Activated naive CD4-positive, alpha-beta T cell treated with anti-CD3 and anti-CD28 coated beads, Interleukin-2, amount 50 U/mL, for 24 hours (primary cell): ENCODE measurements around the gene STK32B.
"Not testable (repeated sequence)": the region's sequence is repeated elsewhere in the genome, so short reads cannot be mapped to it uniquely, and the experiment has no call there.

ENCODE experiments used
- H3K27ac Mint-ChIP-seq: one replicate; pipeline ENCODE4 v1.8.0; 2021; ENCODE audit warnings: mild to moderate bottlenecking, mixed read lengths
- H3K27me3 Mint-ChIP-seq: one replicate; pipeline ENCODE4 v1.8.0; 2021; ENCODE audit warnings: mixed read lengths
- H3K36me3 Mint-ChIP-seq: one replicate; pipeline ENCODE4 v1.8.0; 2021; ENCODE audit warnings: mixed read lengths
- H3K4me1 Mint-ChIP-seq: one replicate; pipeline ENCODE4 v1.8.0; 2021; ENCODE audit warnings: mixed read lengths
- H3K4me3 Mint-ChIP-seq: one replicate; pipeline ENCODE4 v1.8.0; 2021; ENCODE audit warnings: mild to moderate bottlenecking, mixed read lengths
- H3K9me3 Mint-ChIP-seq: one replicate; pipeline ENCODE4 v1.8.0; 2021; ENCODE audit warnings: mixed read lengths

The STK32B gene

GRCh38 chr4:5298000-5298787 lies 246.9 kb downstream of the STK32B start:
- H3K9me3 Mint-ChIP-seq, H3K36me3 Mint-ChIP-seq, H3K27me3 Mint-ChIP-seq, H3K4me3 Mint-ChIP-seq, H3K27ac Mint-ChIP-seq, H3K4me1 Mint-ChIP-seq: not testable (repeated sequence)

DNA sequence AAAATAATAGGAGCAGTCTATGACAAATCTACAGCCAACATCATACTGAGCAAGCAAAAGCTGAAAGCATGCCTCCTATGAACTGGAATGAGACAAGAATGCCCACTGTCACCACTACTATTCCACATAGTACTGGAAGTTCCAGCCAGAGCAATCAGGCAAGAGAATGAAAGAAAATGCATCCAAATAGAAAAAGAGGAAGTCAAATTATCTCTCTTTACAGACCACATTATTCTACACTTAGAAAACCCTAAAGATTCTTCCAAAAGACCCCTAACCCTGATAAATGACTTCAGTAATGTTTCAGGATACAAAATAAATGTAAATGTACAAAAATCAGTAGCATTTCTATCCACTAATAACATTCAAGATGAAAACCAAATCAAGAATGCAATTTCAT lies 249.0 kb downstream of the STK32B start:
- no peaks in the 10 kb centered on the region for H3K4me1 Mint-ChIP-seq
- no peaks in the 10 kb centered on the region for H3K36me3 Mint-ChIP-seq
- H3K4me3 Mint-ChIP-seq: no peak overlapping the region
- H3K27ac Mint-ChIP-seq: no peak overlapping the region
- peaks cover 3% of the 10 kb centered on the region for H3K27me3 Mint-ChIP-seq
- H3K9me3 Mint-ChIP-seq: peaks cover 5% of the 10 kb centered on the region

DNA sequence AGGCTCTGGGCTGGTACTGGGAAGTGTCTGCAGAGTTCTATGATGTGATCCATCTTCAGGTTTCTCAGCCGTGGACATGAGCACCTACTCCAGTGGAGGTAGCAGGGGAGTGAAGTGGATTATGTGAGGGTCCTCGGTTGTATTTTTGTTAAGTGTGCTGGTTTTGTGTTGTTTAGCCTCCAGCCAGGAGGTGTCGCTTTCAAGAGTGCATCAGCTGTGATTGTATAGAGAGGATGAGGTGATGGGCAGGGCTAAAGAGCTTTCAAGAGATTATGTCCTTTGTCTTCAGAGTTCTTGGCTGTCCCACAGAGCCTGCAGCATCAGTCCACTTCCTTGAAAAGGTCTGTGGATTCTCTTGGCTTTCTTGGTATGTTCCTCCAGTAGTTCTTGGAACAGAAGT lies 256.6 kb downstream of the STK32B start:
- Mint-ChIP-seq H3K36me3 (no peaks in the 10 kb centered on the region), H3K4me1 (no peaks in the 10 kb centered on the region)

GRCh38 chr4:5322321-5322720 lies 271.0 kb downstream of the STK32B start:
- no peak overlapping the region for H3K27ac Mint-ChIP-seq
- no peaks in the 10 kb centered on the region for H3K27me3 Mint-ChIP-seq
- no peak overlapping the region for H3K4me3 Mint-ChIP-seq
- H3K9me3 Mint-ChIP-seq: peaks cover 4% of the 10 kb centered on the region
- H3K36me3 Mint-ChIP-seq: no peaks in the 10 kb centered on the region
- no peaks in the 10 kb centered on the region for H3K4me1 Mint-ChIP-seq

More for the DNA sequence above, 256.6 kb downstream of the STK32B start:
- no peak overlapping the region for H3K27ac Mint-ChIP-seq
- no peaks in the 10 kb centered on the region for H3K27me3 Mint-ChIP-seq
- H3K9me3 Mint-ChIP-seq: peaks cover 18% of the 10 kb centered on the region
- no peak overlapping the region for H3K4me3 Mint-ChIP-seq

DNA sequence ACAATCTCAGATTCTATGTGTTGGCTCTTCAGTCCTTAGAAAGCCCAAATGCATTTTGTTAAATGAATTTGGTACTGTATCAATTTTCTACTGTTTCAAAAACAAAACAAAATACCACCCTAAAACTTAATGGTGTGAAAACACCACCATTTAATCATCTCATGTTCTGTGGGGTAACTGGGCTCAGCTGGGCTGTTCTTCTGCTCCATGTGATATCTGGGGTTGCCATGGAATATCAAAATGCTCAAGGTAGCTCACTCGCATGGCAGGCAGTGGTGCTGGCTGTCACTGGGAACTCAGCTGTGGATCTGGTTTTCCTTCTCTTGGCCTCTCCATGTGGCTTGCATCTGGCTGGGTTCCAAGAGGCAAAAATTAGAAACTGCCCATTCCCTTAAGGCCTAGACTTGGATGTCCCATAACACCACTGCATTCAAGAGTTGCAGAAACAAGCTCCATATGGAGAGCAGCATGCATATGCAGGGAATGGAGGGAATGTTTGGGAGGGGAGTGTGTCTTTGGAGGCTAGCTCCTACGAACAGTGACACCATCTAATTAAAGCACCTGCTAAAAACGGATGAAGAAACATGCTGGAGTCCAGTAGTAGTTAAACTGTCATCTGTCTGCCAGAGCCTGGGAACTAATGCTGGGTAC lies 279.2 kb downstream of the STK32B start:
- H3K27me3 Mint-ChIP-seq: no peaks in the 10 kb centered on the region
- no peaks in the 10 kb centered on the region for H3K36me3 Mint-ChIP-seq
- no peaks in the 10 kb centered on the region for H3K4me1 Mint-ChIP-seq
- no peak overlapping the region for H3K27ac Mint-ChIP-seq
- H3K4me3 Mint-ChIP-seq: no peak overlapping the region
- no peaks in the 10 kb centered on the region for H3K9me3 Mint-ChIP-seq

DNA sequence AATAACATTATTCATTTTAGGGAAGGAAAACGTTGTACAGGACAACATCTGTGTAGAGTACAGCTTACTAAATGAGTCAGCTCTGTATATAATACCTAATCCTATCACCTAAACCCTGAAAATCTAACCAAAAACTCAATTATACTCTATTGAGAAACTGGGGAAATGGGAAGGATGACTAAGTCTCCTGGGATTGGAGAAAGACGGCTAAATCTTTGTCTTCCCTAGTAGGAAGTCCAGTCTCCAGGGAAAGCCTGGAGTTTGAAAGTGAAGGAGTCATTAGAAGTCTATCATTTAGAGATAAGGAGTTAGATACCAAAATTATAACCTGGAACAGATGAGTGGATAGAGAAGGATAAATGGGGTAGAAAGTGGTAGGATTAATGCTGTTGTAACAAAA lies 286.5 kb downstream of the STK32B start:
- H3K9me3 Mint-ChIP-seq: peaks cover 7% of the 10 kb centered on the region

GRCh38 chr4:5338531-5338930 lies 287.3 kb downstream of the STK32B start:
- Mint-ChIP-seq H3K4me1 (no peaks in the 10 kb centered on the region), H3K27ac (no peak overlapping the region), H3K9me3 (peaks cover 7% of the 10 kb centered on the region), H3K4me3 (no peak overlapping the region), H3K36me3 (no peaks in the 10 kb centered on the region), H3K27me3 (no peaks in the 10 kb centered on the region)

More for the DNA sequence above, 286.5 kb downstream of the STK32B start:
- H3K4me1 Mint-ChIP-seq: no peaks in the 10 kb centered on the region
- no peak overlapping the region for H3K4me3 Mint-ChIP-seq
- no peak overlapping the region for H3K27ac Mint-ChIP-seq
- no peaks in the 10 kb centered on the region for H3K27me3 Mint-ChIP-seq
- H3K36me3 Mint-ChIP-seq: no peaks in the 10 kb centered on the region

GRCh38 chr4:5340991-5341451 lies 289.7 kb downstream of the STK32B start:
- peaks cover 2% of the 10 kb centered on the region for H3K36me3 Mint-ChIP-seq
- no peak overlapping the region for H3K4me3 Mint-ChIP-seq
- peaks cover 10% of the 10 kb centered on the region for H3K9me3 Mint-ChIP-seq
- no peak overlapping the region for H3K27ac Mint-ChIP-seq
- H3K27me3 Mint-ChIP-seq: no peaks in the 10 kb centered on the region
- no peaks in the 10 kb centered on the region for H3K4me1 Mint-ChIP-seq

GRCh38 chr4:5341526-5341925 lies 290.2 kb downstream of the STK32B start:
- no peak overlapping the region for H3K27ac Mint-ChIP-seq
- H3K27me3 Mint-ChIP-seq: no peaks in the 10 kb centered on the region
- H3K4me3 Mint-ChIP-seq: no peak overlapping the region
- no peaks in the 10 kb centered on the region for H3K4me1 Mint-ChIP-seq
- peaks cover 10% of the 10 kb centered on the region for H3K9me3 Mint-ChIP-seq
- peaks cover 2% of the 10 kb centered on the region for H3K36me3 Mint-ChIP-seq

DNA sequence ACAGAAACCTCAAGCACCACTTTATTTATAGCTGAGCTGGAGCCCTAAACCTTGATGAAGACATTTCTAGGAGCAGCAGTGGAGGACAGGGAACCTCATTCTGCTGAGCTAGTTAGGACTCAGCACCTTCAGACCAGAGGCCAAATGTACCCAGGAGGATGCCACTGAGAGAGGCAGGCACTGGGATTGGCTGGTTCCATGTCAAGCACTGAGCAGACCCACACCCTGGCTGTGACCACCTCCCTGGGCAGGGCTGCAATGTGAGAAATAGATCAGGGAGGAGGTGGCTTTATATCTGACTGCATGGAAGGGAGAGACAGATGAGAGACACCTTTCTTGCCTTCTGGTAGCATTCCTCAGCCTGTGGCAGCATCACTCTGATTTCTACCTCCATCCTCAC lies 304.6 kb downstream of the STK32B start:
- no peaks in the 10 kb centered on the region for H3K36me3 Mint-ChIP-seq
- H3K27ac Mint-ChIP-seq: no peak overlapping the region
- H3K27me3 Mint-ChIP-seq: no peaks in the 10 kb centered on the region
- peaks cover 12% of the 10 kb centered on the region for H3K9me3 Mint-ChIP-seq
- H3K4me1 Mint-ChIP-seq: no peaks in the 10 kb centered on the region
- no peak overlapping the region for H3K4me3 Mint-ChIP-seq

DNA sequence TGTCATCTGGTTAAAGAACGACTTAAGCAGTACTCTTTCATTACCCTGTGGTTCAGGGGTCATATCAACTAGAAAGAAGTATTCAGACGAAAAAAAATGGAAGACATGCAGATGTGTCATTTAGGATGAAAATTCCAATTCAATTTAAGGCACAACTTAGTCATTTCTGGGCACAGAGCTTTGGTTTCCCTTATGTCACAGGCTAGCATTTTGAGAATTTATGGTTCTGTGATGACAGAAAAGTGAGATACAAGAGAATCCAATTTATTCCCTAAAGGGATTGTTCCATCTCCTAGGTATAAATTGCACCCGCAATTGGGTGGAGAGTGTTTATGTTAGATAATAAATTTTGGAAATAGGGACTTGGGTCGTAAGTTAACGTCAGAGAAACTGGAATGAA lies 306.6 kb downstream of the STK32B start:
- Mint-ChIP-seq H3K4me3 (no peak overlapping the region), H3K9me3 (peaks cover 6% of the 10 kb centered on the region), H3K4me1 (no peaks in the 10 kb centered on the region), H3K36me3 (no peaks in the 10 kb centered on the region), H3K27ac (no peak overlapping the region), H3K27me3 (no peaks in the 10 kb centered on the region)

- Mint-ChIP-seq H3K36me3 (no peaks in the 10 kb centered on the region), H3K27ac (no peak overlapping the region), H3K27me3 (no peaks in the 10 kb centered on the region), H3K4me1 (no peaks in the 10 kb centered on the region), H3K4me3 (no peak overlapping the region), H3K9me3 (peaks cover 8% of the 10 kb centered on the region)
These were observed 310.7 kb downstream of the STK32B start for GRCh38 chr4:5361968-5362367.

- peaks cover 13% of the 10 kb centered on the region for H3K9me3 Mint-ChIP-seq
- no peaks in the 10 kb centered on the region for H3K36me3 Mint-ChIP-seq
These were observed 313.1 kb downstream of the STK32B start for GRCh38 chr4:5364406-5364805.

DNA sequence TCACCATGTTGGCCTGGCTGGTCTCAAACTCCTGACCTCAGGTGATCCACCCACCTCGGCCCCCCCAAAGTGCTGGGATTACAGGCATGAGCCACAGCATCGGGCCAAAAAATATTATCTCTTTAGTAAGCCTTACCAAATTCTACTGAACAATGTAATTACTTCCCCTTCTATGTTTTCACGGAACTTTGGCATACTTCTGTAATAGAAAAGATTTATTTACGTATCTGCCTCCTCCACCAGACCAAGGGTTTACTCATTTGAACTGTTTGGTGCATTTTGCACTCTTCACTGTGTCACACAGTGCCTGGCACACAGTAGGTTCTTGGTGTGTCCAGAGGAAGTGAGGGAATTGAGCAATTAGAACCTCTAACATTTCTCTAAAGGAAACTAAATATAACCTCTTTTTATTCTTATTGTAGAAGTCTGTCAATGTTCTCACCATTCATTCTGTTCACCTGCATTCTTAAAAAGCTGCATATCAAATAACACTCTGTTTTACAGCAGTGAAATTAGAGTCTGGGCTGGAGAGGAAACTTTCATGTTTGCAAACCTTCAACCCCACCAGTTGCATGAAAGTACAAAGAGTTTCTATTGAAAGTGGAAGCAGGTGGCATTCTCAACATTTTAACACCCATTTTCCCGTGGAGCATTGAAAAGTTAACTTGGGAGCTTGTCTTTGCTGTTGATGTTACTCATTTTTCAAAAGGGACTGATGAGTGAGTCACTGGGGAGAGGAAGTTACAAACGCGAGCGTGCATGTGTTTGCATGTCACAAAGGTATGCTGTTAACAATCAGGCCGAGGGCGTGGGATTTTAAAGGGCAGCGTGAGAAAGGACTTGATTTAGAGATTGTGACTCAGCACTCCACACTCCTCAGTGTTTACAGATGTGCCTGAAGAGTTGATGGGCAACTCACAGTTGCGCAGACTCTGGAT lies 314.1 kb downstream of the STK32B start:
- Mint-ChIP-seq H3K4me3 (no peak overlapping the region), H3K27me3 (no peaks in the 10 kb centered on the region), H3K27ac (no peak overlapping the region), H3K4me1 (no peaks in the 10 kb centered on the region), H3K9me3 (peaks cover 13% of the 10 kb centered on the region), H3K36me3 (no peaks in the 10 kb centered on the region)

More at GRCh38 chr4:5364406-5364805, 313.1 kb downstream of the STK32B start:
- Mint-ChIP-seq H3K27ac (no peak overlapping the region), H3K4me3 (no peak overlapping the region), H3K27me3 (no peaks in the 10 kb centered on the region), H3K4me1 (no peaks in the 10 kb centered on the region)

DNA sequence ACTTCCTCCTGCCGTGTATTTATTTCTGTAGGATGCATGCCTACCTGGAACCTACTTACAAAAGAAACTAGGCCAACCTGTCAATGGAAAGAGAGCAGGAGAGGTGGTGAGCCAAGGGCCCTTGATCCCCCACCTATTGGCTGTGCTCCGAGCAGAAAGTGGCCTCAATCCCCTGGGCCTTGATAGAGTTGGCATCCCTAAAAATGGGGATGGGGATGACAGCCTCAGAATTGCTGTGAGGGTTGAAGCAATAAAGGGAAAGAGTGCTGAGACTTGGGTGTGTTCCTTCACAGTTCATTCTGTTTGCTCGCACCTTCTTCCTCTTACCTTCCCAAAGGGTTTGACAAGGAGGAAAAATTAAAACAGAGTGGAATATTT lies 314.7 kb downstream of the STK32B start:
- no peaks in the 10 kb centered on the region for H3K4me1 Mint-ChIP-seq
- H3K36me3 Mint-ChIP-seq: no peaks in the 10 kb centered on the region
- H3K9me3 Mint-ChIP-seq: peaks cover 13% of the 10 kb centered on the region
- no peaks in the 10 kb centered on the region for H3K27me3 Mint-ChIP-seq
- H3K27ac Mint-ChIP-seq: no peak overlapping the region
- no peak overlapping the region for H3K4me3 Mint-ChIP-seq
